Prostate gland (tissue), 2 donors: ENCODE data around the gene FGF11. TPM values are rescaled to one million over a fixed set of nuclear protein-coding genes. Genes with fewer than 3 reads are reported as not detected.

Source experiments
- DNase-seq: peaks from one replicate; pipeline ENCODE4 v3.0.0-alpha.2; 2019; ENCODE audit warnings: low spot score
- H3K27ac ChIP-seq, 2 donors: fragments of 200-600 bp; sonication (generic); 2 replicates each; pipeline ENCODE4 v1.5.1; 2017 to 2019
- H3K27me3 ChIP-seq: fragments of 200-600 bp; sonication (generic); replicated peaks from 2 replicates; pipeline ENCODE4 v1.5.1; 2019; ENCODE audit not compliant: insufficient read depth
- H3K36me3 ChIP-seq, 2 donors: fragments of 200-600 bp; sonication (generic); 1 replicate in 1 of 2; 2 replicates in 1 of 2; pipeline versions ENCODE4 v1.5.1 to v1.8.1; 2017 to 2019
- H3K4me1 ChIP-seq: fragments of 200-600 bp; sonication (generic); replicated peaks from 2 replicates; pipeline ENCODE4 v1.5.1; 2019
- H3K4me3 ChIP-seq, 2 donors: fragments of 200-600 bp; sonication (generic); 2 replicates each; pipeline ENCODE4 v1.5.1; 2017 to 2019
- H3K9me3 ChIP-seq: fragments of 200-600 bp; sonication (generic); 2 replicates; pipeline ENCODE4 v1.5.1; 2017
- POLR2A ChIP-seq: fragments of 450-650 bp; IDR thresholded peaks from one replicate; pipeline ENCODE4 v1.6.1; 2016; ENCODE audit warnings: antibody characterized with exemption, mild to moderate bottlenecking
- POLR2AphosphoS5 ChIP-seq: sonication (generic); formaldehyde crosslinking; IDR thresholded peaks from one replicate; pipeline ENCODE4 v1.6.1; 2017; ENCODE audit warnings: antibody characterized with exemption
- WGBS: methylation state at CpG from one replicate; pipeline ENCODE4 v1.1.5; 2018; 5-methylcytosine and 5-hydroxymethylcytosine counted together
- intact Hi-C: fragments of 100-400 bp; cut with DNase I; formaldehyde crosslinking; loops from one replicate; pipeline ENCODE4 v1.14.2; 2022
- total RNA-seq, 2 donors: library from RNA; depleted of rRNA; stranded (reverse); fragments of >200 nt; gene quantifications; one replicate each; pipeline ENCODE4 v1.1.0, GENCODE V29; 2016
- TF ChIP-seq, protein P1 (sequence below), 4 experiments: fragments of 200-600 bp in 2 of 4; fragments of 450-650 bp in 2 of 4; sonication (generic) in 2 of 4; IDR thresholded peaks; 1 replicate in 3 of 4; 2 replicates in 1 of 4; pipeline ENCODE4 v1.5.1; 2016 to 2019; ENCODE audit warnings: antibody characterized with exemption in 4 of 4, mild to moderate bottlenecking in 2 of 4, moderate library complexity in 2 of 4

The FGF11 gene
- total RNA-seq, 2 donors from 2014 or later, result 1.2 to 4.2 TPM

DNA sequence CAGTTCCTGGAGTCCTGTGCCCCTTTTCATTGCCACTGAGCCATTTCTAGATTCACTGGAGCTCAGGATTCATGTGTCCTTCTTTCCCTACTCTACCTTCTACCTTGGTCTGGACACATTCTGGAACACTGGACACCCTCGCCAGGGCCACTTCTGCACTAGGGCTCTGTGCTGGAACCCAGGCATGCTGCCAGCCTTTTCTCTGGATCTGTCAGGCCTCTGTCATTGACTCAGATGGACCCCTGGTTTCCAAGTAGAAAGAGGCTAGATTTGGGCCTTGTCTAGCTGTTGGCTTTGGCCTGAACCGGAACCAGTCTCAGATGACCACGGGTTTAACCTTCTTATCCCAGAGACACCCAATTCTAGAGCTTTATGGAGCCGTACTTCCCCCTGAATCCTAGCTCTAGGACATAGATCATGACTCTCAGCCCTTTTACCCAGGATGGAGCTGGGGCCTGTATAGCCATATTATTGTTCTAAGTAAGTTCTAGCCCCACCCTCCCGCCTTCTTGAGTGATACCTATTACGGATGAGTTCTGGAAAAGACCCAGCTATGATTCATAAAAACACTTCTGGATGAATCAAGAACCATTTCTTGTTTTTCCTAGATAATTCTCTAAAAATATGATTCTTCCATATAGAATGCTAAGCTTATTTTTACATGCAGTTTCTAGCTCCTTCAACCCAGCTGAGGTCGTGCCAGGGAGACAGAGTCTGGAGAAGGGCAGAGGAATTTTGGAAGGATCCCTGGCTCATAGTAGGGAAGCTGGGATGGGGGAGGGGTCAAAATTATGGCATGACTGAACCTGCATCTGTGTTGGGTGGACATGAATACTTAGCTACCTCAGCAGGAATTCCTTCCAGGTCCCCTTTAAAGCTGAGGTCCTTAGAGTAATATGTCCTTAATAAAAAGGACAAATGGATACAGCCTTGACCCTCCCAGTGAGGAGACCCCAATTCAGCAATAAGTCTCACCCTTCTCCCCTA, 4.5 kb downstream of the FGF11 start:
- peaks cover 9% of the 10 kb centered on the region for H3K4me1 ChIP-seq
- no peaks in the 10 kb centered on the region for H3K27me3 ChIP-seq
- DNase-seq, result no peak
- 74% methylated on average over 7 of the region's 7 CpGs for WGBS
- intact Hi-C loops, result no loop called here
- H3K36me3 ChIP-seq, result no peaks in the 10 kb centered on the region
- no peak overlapping the region for H3K27ac ChIP-seq
- no peak overlapping the region for H3K4me3 ChIP-seq
- H3K9me3 ChIP-seq, result no peaks in the 10 kb centered on the region
- TF ChIP-seq POLR2AphosphoS5 (no peak), POLR2A (no peak)
- TF ChIP-seq, protein P1, sequence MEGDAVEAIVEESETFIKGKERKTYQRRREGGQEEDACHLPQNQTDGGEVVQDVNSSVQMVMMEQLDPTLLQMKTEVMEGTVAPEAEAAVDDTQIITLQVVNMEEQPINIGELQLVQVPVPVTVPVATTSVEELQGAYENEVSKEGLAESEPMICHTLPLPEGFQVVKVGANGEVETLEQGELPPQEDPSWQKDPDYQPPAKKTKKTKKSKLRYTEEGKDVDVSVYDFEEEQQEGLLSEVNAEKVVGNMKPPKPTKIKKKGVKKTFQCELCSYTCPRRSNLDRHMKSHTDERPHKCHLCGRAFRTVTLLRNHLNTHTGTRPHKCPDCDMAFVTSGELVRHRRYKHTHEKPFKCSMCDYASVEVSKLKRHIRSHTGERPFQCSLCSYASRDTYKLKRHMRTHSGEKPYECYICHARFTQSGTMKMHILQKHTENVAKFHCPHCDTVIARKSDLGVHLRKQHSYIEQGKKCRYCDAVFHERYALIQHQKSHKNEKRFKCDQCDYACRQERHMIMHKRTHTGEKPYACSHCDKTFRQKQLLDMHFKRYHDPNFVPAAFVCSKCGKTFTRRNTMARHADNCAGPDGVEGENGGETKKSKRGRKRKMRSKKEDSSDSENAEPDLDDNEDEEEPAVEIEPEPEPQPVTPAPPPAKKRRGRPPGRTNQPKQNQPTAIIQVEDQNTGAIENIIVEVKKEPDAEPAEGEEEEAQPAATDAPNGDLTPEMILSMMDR (IDR thresholded peaks at IDR 0.05), result no peak

DNA sequence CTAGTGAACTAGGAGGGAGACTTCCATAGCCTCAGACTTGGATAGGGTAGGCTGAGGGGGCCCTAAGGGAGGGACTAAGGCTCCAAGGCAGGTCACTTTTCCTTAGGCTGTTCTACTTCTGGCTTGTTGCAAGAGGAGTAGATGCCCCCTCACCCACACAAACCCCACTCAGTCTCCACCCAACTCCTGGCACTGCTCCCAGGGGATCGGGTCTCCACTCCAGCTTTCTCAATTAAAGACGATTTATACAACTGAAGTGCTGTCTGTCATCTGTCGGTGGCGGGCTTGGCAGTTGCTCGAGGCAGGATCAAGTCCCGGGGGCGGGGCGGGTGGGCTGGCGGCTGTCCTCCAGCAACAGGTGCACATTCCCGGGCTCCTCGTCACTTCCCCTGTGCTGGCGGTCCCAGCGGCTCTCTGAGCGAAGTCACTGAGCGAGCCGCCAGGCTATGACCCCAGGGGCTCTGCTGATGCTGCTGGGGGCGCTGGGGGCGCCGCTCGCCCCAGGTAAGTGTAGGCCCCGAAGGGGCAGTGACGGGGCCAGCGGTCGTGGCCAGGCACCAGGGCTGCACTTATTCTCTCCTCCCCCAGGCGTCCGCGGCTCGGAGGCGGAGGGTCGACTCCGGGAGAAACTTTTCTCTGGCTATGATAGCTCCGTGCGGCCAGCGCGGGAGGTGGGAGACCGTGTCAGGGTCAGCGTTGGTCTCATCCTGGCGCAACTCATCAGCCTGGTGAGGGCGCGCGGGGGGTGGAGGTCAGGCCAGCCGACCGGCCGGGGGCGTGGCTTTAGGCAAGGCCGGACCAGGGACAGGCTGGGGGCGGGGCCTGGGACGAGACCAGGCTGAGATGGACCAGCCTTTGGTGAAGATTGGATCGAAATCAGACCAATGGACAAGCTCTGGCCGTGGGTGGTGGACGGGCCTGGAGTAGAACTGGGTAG, 5.6 kb downstream of the FGF11 start, which contains the start of gene CHRNB1:
Gene CHRNB1 (plus strand): TSS at position 380 of the 937 bp plus-strand sequence. CDS start 67 bp downstream, at position 447.
- no peaks in the 10 kb centered on the region for H3K9me3 ChIP-seq
- peak within 1 kb of the TSS in 1 of 2 donors; percentile 6 for H3K4me3 ChIP-seq
- H3K27ac ChIP-seq, result no peak within 1 kb of the TSS
- H3K36me3 ChIP-seq, result no peaks in the 10 kb centered on the region
- 17% methylated on average over 38 of the region's 51 CpGs for WGBS
- H3K4me1 ChIP-seq, result peaks cover 2% of the 10 kb centered on the region
- DNase-seq, result no peak
- H3K27me3 ChIP-seq, result no peaks in the 10 kb centered on the region
- TF ChIP-seq POLR2A, result no peak
- no peak for TF ChIP-seq POLR2AphosphoS5
- TF ChIP-seq, protein P1 (IDR thresholded peaks at IDR 0.05), result no peak
- intact Hi-C loops, result no loop called here

DNA sequence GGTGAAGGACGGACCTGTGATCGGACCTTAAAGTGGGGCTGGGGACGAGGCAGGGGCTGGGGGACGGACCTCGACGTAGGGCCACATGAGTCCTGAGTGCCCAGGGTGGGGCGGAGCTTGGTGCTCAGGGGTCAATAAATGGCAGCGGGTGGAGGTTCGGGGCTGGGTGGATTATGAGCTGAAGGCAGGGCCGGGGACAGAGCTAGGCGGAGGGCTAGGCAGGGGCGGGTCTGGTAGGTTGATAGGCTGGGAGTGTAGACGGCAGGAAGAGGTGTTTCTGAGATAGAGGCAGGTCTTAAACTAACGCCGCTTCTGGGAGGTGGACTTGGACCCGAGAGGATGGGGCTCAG, 6.3 kb downstream of the FGF11 start:
- H3K9me3 ChIP-seq, result no peaks in the 10 kb centered on the region
- no peak overlapping the region for H3K4me3 ChIP-seq
- intact Hi-C loops, result no loop called here
- TF ChIP-seq POLR2AphosphoS5, result no peak
- TF ChIP-seq, protein P1 (IDR thresholded peaks at IDR 0.05), result no peak
- TF ChIP-seq POLR2A, result no peak
- H3K27ac ChIP-seq, result no peak overlapping the region
- WGBS, result 12% methylated on average over 16 of the region's 16 CpGs
- no peaks in the 10 kb centered on the region for H3K27me3 ChIP-seq
- no peak for DNase-seq
- no peaks in the 10 kb centered on the region for H3K4me1 ChIP-seq
- no peaks in the 10 kb centered on the region for H3K36me3 ChIP-seq

DNA sequence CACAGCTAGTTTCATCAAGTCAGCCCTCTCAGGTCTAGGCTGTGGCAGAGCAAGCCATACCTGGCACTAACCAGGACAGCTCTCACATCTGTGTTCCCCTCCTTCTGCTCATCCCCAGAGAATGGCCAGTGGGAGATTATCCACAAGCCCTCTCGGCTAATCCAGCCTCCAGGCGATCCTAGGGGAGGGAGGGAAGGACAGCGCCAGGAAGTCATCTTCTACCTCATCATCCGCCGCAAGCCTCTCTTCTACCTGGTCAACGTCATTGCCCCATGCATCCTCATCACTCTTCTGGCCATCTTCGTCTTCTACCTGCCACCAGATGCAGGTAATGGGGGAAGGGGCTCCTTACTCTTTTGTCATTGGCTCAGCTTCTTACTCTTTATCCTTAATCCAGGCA, 9.1 kb downstream of the FGF11 start:
- no peaks in the 10 kb centered on the region for H3K36me3 ChIP-seq
- intact Hi-C loops, result no loop called here
- no peak overlapping the region for H3K27ac ChIP-seq
- H3K27me3 ChIP-seq, result no peaks in the 10 kb centered on the region
- no peaks in the 10 kb centered on the region for H3K9me3 ChIP-seq
- TF ChIP-seq, protein P1 (IDR thresholded peaks at IDR 0.05), result no peak
- TF ChIP-seq POLR2AphosphoS5 (no peak), POLR2A (no peak)
- H3K4me3 ChIP-seq, result no peak overlapping the region
- 86% methylated on average over 7 of the region's 7 CpGs for WGBS
- H3K4me1 ChIP-seq, result no peaks in the 10 kb centered on the region
- no peak for DNase-seq
